MCF 10A (cell line): ENCODE measurements around the gene ADGB. TPM values are rescaled to one million over a fixed set of nuclear protein-coding genes. Genes with fewer than 3 reads are reported as not detected.

ENCODE experiments used
- BruUV-seq: library from RNA; stranded (reverse); fragments of 400-500 nt; replicated peaks from 2 replicates; lab custom pipeline; 2021; lab: Mats Ljungman, UMichigan
- CTCF ChIA-PET: fragments of 300-600 bp; sonication (Branson Sonifier 250); formaldehyde crosslinking; extraction: SDS; loops from one replicate; lab custom pipeline; 2021; ENCODE audit warnings: antibody characterized with exemption, inconsistent platforms; lab: Yijun Ruan, JAX
- POLR2A ChIA-PET: fragments of 300-600, 350-650 bp; sonication (Branson Sonifier 250); formaldehyde crosslinking; extraction: SDS; loops from one replicate; lab custom pipeline; 2020; ENCODE audit warnings: antibody characterized with exemption, inconsistent platforms; lab: Yijun Ruan, JAX
- DNase-seq: peaks from one replicate; pipeline ENCODE4 v3.0.0-alpha.2; 2018; ENCODE audit not compliant: unreplicated experiment
- H3K27ac Mint-ChIP-seq: one replicate; pipeline ENCODE4 v1.8.0; 2022; ENCODE audit warnings: mild to moderate bottlenecking, low read depth, mixed read lengths; ENCODE audit not compliant: unreplicated experiment
- H3K27me3 Mint-ChIP-seq: one replicate; pipeline ENCODE4 v1.8.0; 2022; ENCODE audit warnings: mixed read lengths; ENCODE audit not compliant: insufficient read depth, unreplicated experiment
- H3K36me3 Mint-ChIP-seq: one replicate; pipeline ENCODE4 v1.8.0; 2022; ENCODE audit warnings: mild to moderate bottlenecking, moderate library complexity, mixed read lengths; ENCODE audit not compliant: insufficient read depth, unreplicated experiment
- H3K4me1 Mint-ChIP-seq: one replicate; pipeline ENCODE4 v1.8.0; 2022; ENCODE audit warnings: mixed read lengths; ENCODE audit not compliant: insufficient read depth, unreplicated experiment
- H3K4me3 Mint-ChIP-seq: one replicate; pipeline ENCODE4 v1.8.0; 2022; ENCODE audit warnings: mild to moderate bottlenecking, moderate library complexity, mixed read lengths; ENCODE audit not compliant: unreplicated experiment
- H3K9me3 Mint-ChIP-seq: one replicate; pipeline ENCODE4 v1.8.0; 2022; ENCODE audit warnings: mixed read lengths; ENCODE audit not compliant: unreplicated experiment
- CTCF ChIP-seq: fragments of 200-600 bp; IDR thresholded peaks from one replicate; pipeline ENCODE4 v1.8.0; 2022; ENCODE audit warnings: antibody characterized with exemption, mild to moderate bottlenecking; ENCODE audit not compliant: unreplicated experiment
- intact Hi-C: fragments of 100-400 bp; cut with micrococcal nuclease; formaldehyde crosslinking; loops from 2 replicates; pipeline ENCODE4 v1.14.1; 2022
- total RNA-seq: library from RNA; stranded (reverse); gene quantifications from 2 replicates; pipeline ENCODE4 v1.2.3, GENCODE V29; 2022

The ADGB gene
- total RNA-seq, 1 experiment from 2014 or later, result not detected

- Mint-ChIP-seq H3K9me3 (no peaks in the 10 kb centered on the region), H3K27ac (no peak overlapping the region), H3K4me3 (no peak overlapping the region), H3K36me3 (peaks cover 6% of the 10 kb centered on the region), H3K27me3 (peaks cover 6% of the 10 kb centered on the region), H3K4me1 (peaks cover 5% of the 10 kb centered on the region)
- CTCF ChIA-PET, result interaction anchor here (0.6 to 1.3 kb wide), 2 partner anchors 9 to 17 kb away, joined by 3 to 7 read pairs; no protein-coding TSS in a partner anchor
- BruUV-seq, result no TSS peak
- intact Hi-C loops, result no loop called here
- POLR2A ChIA-PET, result no interaction called here
- TF ChIP-seq CTCF, result no peak
- no peak for DNase-seq
Measured at GRCh38 chr6:146594495-146594894, 4.3 kb upstream of the ADGB start.

DNA sequence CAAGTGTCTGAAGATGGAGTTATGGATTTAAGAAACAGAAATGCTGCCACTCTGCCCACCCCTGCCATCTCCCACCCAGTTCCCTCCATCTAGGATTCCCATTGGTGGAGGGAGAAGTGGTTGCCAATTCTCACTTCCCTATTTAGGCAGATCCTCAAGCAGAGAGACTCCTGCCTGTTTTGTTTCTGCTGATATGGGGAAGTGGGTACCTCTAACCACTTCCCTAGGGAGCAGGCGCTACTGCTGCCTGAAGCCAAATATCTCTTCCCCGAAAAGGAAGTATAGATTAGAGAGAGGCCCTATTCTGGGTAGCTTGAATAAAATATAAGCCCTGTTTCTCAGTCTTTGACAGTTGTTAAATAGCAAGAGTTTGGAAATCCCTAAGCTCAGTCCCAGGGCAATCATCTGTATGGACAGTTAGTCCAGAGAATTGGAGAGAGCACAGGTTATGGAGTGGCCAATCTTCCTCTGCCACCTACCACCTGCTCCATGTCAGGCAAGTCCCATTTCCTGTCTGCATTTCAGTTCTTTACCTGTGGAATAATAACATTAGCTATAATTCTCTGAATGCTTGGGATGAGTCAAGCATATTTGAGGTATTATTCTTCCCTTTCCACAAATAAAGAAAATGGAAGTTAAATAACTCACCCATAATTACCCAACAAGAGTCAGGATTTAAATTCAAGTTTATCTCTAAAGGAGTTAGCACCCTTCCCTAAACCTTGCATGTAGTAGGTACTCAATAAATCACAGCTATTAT, 2.6 kb upstream of the ADGB start:
- CTCF ChIA-PET, result interaction anchor here (0.5 to 1.3 kb wide), 3 partner anchors 10 to 546 kb away, joined by 3 to 7 read pairs (median 3); no protein-coding TSS in a partner anchor
- BruUV-seq, result no TSS peak

DNA sequence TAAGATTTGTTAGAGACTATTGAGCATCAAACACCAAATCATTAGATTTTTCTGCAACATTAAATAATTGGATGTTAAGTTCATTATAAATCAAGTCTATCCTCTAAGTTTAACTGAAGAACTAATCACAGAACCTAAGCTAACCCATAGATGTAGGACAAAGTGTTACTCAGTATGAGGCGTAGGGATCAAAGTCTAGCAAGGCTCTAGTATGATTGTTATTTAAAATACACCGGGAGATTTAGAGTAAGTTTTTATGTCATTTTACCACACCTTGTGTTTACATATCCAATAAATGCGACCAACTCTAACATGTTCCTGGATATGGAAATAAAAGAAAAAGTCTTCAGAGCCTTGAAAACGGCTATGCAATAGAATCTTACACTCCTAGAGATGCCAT, 2.6 kb downstream of the ADGB start:
- H3K36me3 Mint-ChIP-seq, result peaks cover 6% of the 10 kb centered on the region

More for the DNA sequence above, 2.6 kb upstream of the ADGB start:
- no peaks in the 10 kb centered on the region for H3K9me3 Mint-ChIP-seq
- TF ChIP-seq CTCF, result no peak
- no peak for DNase-seq
- peaks cover 6% of the 10 kb centered on the region for H3K36me3 Mint-ChIP-seq
- no peak overlapping the region for H3K4me3 Mint-ChIP-seq
- intact Hi-C loops, result no loop called here
- H3K4me1 Mint-ChIP-seq, result peaks cover 5% of the 10 kb centered on the region
- no peak overlapping the region for H3K27ac Mint-ChIP-seq
- POLR2A ChIA-PET, result interaction anchor here (0.7 kb wide), 1 partner anchor 529 kb away, joined by 3 read pairs; no protein-coding TSS in a partner anchor
- H3K27me3 Mint-ChIP-seq, result peaks cover 17% of the 10 kb centered on the region

More for the DNA sequence above, 2.6 kb downstream of the ADGB start:
- Mint-ChIP-seq H3K4me3 (no peak overlapping the region), H3K27me3 (peaks cover 34% of the 10 kb centered on the region), H3K9me3 (no peaks in the 10 kb centered on the region), H3K4me1 (peaks cover 5% of the 10 kb centered on the region), H3K27ac (no peak overlapping the region)
- no peak for TF ChIP-seq CTCF
- DNase-seq, result no peak
- no TSS peak for BruUV-seq
- ChIA-PET POLR2A (interaction anchor here (0.6 to 0.8 kb wide), 2 partner anchors 21 to 176 kb away, joined by 3 read pairs; no protein-coding TSS in a partner anchor), CTCF (interaction anchor here (0.6 kb wide), 1 partner anchor 49 kb away, joined by 3 read pairs; no protein-coding TSS in a partner anchor)
- intact Hi-C loops, result no loop called here
